ENCODE measurements around the gene GATC.
A peak's percentile ranks its signal among the peaks of the same experiment; 100 is the strongest.

GATC gene

GRCh38 chr12:120473807-120474615, 27.8 kb downstream of the GATC start:
- no peaks in the 10 kb centered on the region for H3K9me3 ChIP-seq (ENCODE audit: severe bottlenecking)
- peak overlapping the region; percentile 71 for H3K27ac ChIP-seq (ENCODE audit: poor library complexity, severe bottlenecking)
- H3K4me1 ChIP-seq (ENCODE audit: insufficient read depth, poor library complexity, severe bottlenecking) = peaks cover 19% of the 10 kb centered on the region
- no peaks in the 10 kb centered on the region for H3K36me3 ChIP-seq (ENCODE audit: low read depth)
- H3K4me3 ChIP-seq (ENCODE audit: severe bottlenecking) = no peak overlapping the region
- ATAC-seq (ENCODE audit: low read depth) = no peak
- no peaks in the 10 kb centered on the region for H3K27me3 ChIP-seq (ENCODE audit: insufficient read depth, poor library complexity, severe bottlenecking)
- no peak for TF ChIP-seq CTCF (IDR thresholded peaks at IDR 0.05; ENCODE audit: poor library complexity, severe bottlenecking)
- no peak for DNase-seq (ENCODE audit: low spot score)

GRCh38 chr12:120474616-120474960, 28.3 kb downstream of the GATC start:
- no peak for TF ChIP-seq CTCF (IDR thresholded peaks at IDR 0.05; ENCODE audit: poor library complexity, severe bottlenecking)
- DNase-seq (ENCODE audit: low spot score) (peak; percentile 85), ATAC-seq (ENCODE audit: low read depth) (peak; percentile 90)
- no peaks in the 10 kb centered on the region for H3K9me3 ChIP-seq (ENCODE audit: severe bottlenecking)
- H3K4me3 ChIP-seq (ENCODE audit: severe bottlenecking) = no peak overlapping the region
- no peaks in the 10 kb centered on the region for H3K36me3 ChIP-seq (ENCODE audit: low read depth)
- H3K4me1 ChIP-seq (ENCODE audit: insufficient read depth, poor library complexity, severe bottlenecking) = peaks cover 19% of the 10 kb centered on the region
- H3K27me3 ChIP-seq (ENCODE audit: insufficient read depth, poor library complexity, severe bottlenecking) = no peaks in the 10 kb centered on the region
- peak overlapping the region; percentile 71 for H3K27ac ChIP-seq (ENCODE audit: poor library complexity, severe bottlenecking)

- TF ChIP-seq CTCF (IDR thresholded peaks at IDR 0.05; ENCODE audit: poor library complexity, severe bottlenecking) = no peak
- Histone ChIP-seq H3K9me3 (ENCODE audit: severe bottlenecking) (no peaks in the 10 kb centered on the region), H3K4me3 (ENCODE audit: severe bottlenecking) (no peak overlapping the region), H3K36me3 (ENCODE audit: low read depth) (no peaks in the 10 kb centered on the region), H3K27me3 (ENCODE audit: insufficient read depth, poor library complexity, severe bottlenecking) (no peaks in the 10 kb centered on the region), H3K4me1 (ENCODE audit: insufficient read depth, poor library complexity, severe bottlenecking) (peaks cover 16% of the 10 kb centered on the region), H3K27ac (ENCODE audit: poor library complexity, severe bottlenecking) (peak overlapping the region; percentile 71)
- DNase-seq (ENCODE audit: low spot score) (no peak), ATAC-seq (ENCODE audit: low read depth) (no peak)
Measured at GRCh38 chr12:120475643-120476042, 29.4 kb downstream of the GATC start.

- Histone ChIP-seq H3K36me3 (ENCODE audit: low read depth) (no peaks in the 10 kb centered on the region), H3K27me3 (ENCODE audit: insufficient read depth, poor library complexity, severe bottlenecking) (no peaks in the 10 kb centered on the region), H3K9me3 (ENCODE audit: severe bottlenecking) (no peaks in the 10 kb centered on the region), H3K4me1 (ENCODE audit: insufficient read depth, poor library complexity, severe bottlenecking) (peaks cover 3% of the 10 kb centered on the region), H3K4me3 (ENCODE audit: severe bottlenecking) (no peak overlapping the region), H3K27ac (ENCODE audit: poor library complexity, severe bottlenecking) (no peak overlapping the region)
- DNase-seq (ENCODE audit: low spot score) (no peak), ATAC-seq (ENCODE audit: low read depth) (peak; percentile 7; the same call in 1 of the 3 replicates)
- no peak for TF ChIP-seq CTCF (IDR thresholded peaks at IDR 0.05; ENCODE audit: poor library complexity, severe bottlenecking)
Measured at GRCh38 chr12:120479458-120479857, 33.2 kb downstream of the GATC start.

- TF ChIP-seq CTCF (IDR thresholded peaks at IDR 0.05; ENCODE audit: poor library complexity, severe bottlenecking) = no peak
- H3K27me3 ChIP-seq (ENCODE audit: insufficient read depth, poor library complexity, severe bottlenecking) = no peaks in the 10 kb centered on the region
- no peaks in the 10 kb centered on the region for H3K9me3 ChIP-seq (ENCODE audit: severe bottlenecking)
- ATAC-seq (ENCODE audit: low read depth) (no peak), DNase-seq (ENCODE audit: low spot score) (no peak)
- H3K4me1 ChIP-seq (ENCODE audit: insufficient read depth, poor library complexity, severe bottlenecking) = no peaks in the 10 kb centered on the region
- H3K27ac ChIP-seq (ENCODE audit: poor library complexity, severe bottlenecking) = no peak overlapping the region
- no peak overlapping the region for H3K4me3 ChIP-seq (ENCODE audit: severe bottlenecking)
- H3K36me3 ChIP-seq (ENCODE audit: low read depth) = no peaks in the 10 kb centered on the region
Measured at GRCh38 chr12:120480211-120480610, 34.0 kb downstream of the GATC start.
